ENCODE measurements around the gene CSAG3.

DNA sequence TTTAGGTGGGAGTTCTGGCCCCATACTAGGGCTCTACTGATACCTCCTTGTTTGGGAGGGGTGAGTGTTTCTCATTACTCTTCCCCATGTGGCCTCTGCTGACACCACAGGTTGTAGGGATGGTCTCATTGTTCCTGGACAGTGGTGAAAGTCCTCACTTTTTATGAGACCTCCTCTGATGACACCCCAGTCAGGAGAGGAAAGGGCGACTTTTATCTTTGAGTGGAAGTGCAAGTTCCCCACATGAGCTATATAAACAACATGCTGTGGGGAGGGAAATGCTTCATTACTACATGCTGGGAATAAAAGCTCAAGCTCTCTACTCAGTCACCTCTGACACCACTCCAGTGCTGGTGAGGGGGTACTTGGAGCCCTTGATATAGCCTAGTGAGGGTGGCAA, 39.9 kb downstream of the CSAG3 start:
- TF ChIP-seq, protein P1, sequence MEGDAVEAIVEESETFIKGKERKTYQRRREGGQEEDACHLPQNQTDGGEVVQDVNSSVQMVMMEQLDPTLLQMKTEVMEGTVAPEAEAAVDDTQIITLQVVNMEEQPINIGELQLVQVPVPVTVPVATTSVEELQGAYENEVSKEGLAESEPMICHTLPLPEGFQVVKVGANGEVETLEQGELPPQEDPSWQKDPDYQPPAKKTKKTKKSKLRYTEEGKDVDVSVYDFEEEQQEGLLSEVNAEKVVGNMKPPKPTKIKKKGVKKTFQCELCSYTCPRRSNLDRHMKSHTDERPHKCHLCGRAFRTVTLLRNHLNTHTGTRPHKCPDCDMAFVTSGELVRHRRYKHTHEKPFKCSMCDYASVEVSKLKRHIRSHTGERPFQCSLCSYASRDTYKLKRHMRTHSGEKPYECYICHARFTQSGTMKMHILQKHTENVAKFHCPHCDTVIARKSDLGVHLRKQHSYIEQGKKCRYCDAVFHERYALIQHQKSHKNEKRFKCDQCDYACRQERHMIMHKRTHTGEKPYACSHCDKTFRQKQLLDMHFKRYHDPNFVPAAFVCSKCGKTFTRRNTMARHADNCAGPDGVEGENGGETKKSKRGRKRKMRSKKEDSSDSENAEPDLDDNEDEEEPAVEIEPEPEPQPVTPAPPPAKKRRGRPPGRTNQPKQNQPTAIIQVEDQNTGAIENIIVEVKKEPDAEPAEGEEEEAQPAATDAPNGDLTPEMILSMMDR (IDR thresholded peaks at IDR 0.05): no peak
- no peak for TF ChIP-seq POLR2A (IDR thresholded peaks at IDR 0.05)

Data from gastroesophageal sphincter (tissue), 3 donors.